ENCODE data around the gene NSMCE3.
"Not testable (repeated sequence)": the region's sequence is repeated elsewhere in the genome, so short reads cannot be mapped to it uniquely, and the experiment has no call there.

The NSMCE3 gene

GRCh38 chr15:29241207-29241606 is 28.4 kb downstream of the NSMCE3 start:
- H3K9ac ChIP-seq (ENCODE audit: low read length), result no peak overlapping the region
- no peaks in the 10 kb centered on the region for H3K4me1 ChIP-seq (ENCODE audit: insufficient read depth, low read length)
- H3K27me3 ChIP-seq (ENCODE audit: control insufficient read depth in 1 of 2, insufficient read depth in 2 of 2, low read length in 2 of 2), result no peaks in the 10 kb centered on the region

GRCh38 chr15:29239395-29239794 is 30.2 kb downstream of the NSMCE3 start:
- no peaks in the 10 kb centered on the region for H3K9me3 ChIP-seq (ENCODE audit: low read length)
- H3K4me1 ChIP-seq (ENCODE audit: insufficient read depth, low read length), result no peaks in the 10 kb centered on the region
- H3K27ac ChIP-seq (ENCODE audit: low read depth, low read length), result no peak overlapping the region
- H3K4me3 ChIP-seq (ENCODE audit: low read depth in 1 of 2, low read length in 2 of 2), result no peak overlapping the region
- H3K36me3 ChIP-seq (ENCODE audit: insufficient read depth, low read length), result no peaks in the 10 kb centered on the region
- H3K9ac ChIP-seq (ENCODE audit: low read length), result no peak overlapping the region
- no peaks in the 10 kb centered on the region for H3K27me3 ChIP-seq (ENCODE audit: control insufficient read depth in 1 of 2, insufficient read depth in 2 of 2, low read length in 2 of 2)

More at GRCh38 chr15:29241207-29241606, 28.4 kb downstream of the NSMCE3 start:
- Histone ChIP-seq H3K9me3 (ENCODE audit: low read length) (no peaks in the 10 kb centered on the region), H3K4me3 (ENCODE audit: low read depth in 1 of 2, low read length in 2 of 2) (no peak overlapping the region), H3K27ac (ENCODE audit: low read depth, low read length) (no peak overlapping the region), H3K36me3 (ENCODE audit: insufficient read depth, low read length) (no peaks in the 10 kb centered on the region)

GRCh38 chr15:29233566-29233965 is 36.1 kb downstream of the NSMCE3 start:
- Histone ChIP-seq H3K4me1 (ENCODE audit: insufficient read depth, low read length) (no peaks in the 10 kb centered on the region), H3K9me3 (ENCODE audit: low read length) (no peaks in the 10 kb centered on the region), H3K36me3 (ENCODE audit: insufficient read depth, low read length) (no peaks in the 10 kb centered on the region), H3K27ac (ENCODE audit: low read depth, low read length) (no peak overlapping the region), H3K4me3 (ENCODE audit: low read depth in 1 of 2, low read length in 2 of 2) (no peak overlapping the region), H3K27me3 (ENCODE audit: control insufficient read depth in 1 of 2, insufficient read depth in 2 of 2, low read length in 2 of 2) (no peaks in the 10 kb centered on the region), H3K9ac (ENCODE audit: low read length) (no peak overlapping the region)

DNA sequence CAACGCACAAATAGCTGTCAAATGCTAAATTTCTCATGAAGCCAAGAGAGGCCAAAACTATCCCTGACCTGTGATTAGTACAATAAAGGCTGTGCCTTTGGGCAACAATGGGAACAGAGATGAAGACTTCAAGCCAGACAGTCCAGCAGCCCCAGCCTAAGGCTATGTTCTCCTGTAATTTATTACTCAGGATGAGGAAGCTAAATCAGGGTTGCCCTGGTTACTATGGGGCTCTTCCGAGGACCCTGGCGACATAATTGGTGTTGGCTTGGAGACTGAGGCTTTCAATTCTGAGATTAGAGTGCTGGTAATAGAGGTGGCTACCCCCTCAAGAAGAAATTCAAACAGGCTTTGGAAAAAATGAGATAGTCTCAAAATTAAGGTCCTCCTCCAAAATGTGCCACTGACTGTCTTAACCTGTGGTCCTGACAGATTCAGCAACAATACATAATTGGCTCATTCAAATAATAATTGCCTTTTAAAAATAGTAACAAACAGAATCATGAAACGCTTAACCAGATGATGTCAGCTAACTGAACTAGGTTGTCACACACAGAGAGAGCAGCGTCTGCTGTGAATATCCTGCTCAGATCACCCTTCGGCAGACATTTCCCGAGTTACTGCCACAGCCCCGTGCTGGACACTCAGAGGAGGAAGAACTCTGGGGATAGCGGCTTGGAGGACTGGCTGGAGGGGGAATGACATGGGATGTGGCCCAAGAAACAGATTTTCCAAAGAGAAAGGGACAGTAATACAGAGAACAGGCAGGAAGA is 43.0 kb downstream of the NSMCE3 start:
- no peaks in the 10 kb centered on the region for H3K36me3 ChIP-seq (ENCODE audit: insufficient read depth, low read length)
- no peaks in the 10 kb centered on the region for H3K27me3 ChIP-seq (ENCODE audit: control insufficient read depth in 1 of 2, insufficient read depth in 2 of 2, low read length in 2 of 2)
- H3K4me1 ChIP-seq (ENCODE audit: insufficient read depth, low read length), result no peaks in the 10 kb centered on the region
- H3K4me3 ChIP-seq (ENCODE audit: low read depth in 1 of 2, low read length in 2 of 2), result no peak overlapping the region
- no peak overlapping the region for H3K9ac ChIP-seq (ENCODE audit: low read length)
- H3K9me3 ChIP-seq (ENCODE audit: low read length), result no peaks in the 10 kb centered on the region
- no peak overlapping the region for H3K27ac ChIP-seq (ENCODE audit: low read depth, low read length)

DNA sequence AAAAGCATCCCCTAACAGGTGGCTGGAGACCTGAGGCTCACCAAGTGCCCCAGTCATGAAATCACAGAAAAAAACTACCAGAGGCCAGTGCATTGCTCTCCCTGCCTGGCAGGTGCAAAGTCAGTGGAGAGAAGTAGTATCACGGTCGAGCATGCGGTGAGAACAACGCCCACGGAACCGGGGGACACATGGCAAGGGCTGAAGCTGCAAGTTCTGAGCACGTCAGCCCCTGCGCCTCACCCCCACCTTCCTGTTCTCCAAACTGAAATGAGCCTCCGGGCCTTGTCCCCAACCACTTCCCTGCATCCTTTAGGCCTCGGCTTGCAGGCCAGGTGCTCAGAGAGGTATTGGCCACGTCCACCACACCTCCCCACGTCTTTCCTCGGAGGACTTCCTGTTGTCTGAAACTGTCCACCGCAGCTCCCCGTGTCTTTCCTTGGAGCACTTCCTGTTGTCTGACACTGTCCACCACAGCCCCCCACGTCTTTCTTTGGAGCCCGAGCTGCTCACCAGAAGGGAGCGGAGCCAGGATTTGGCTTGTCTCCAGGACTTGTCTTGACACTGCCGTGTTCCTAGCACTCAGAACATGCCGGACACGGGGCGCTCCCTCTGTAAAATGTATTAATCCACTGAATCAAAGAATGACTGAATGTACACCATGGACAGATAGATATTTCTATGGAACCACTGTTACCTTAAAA is 43.9 kb downstream of the NSMCE3 start:
- no peak overlapping the region for H3K27ac ChIP-seq (ENCODE audit: low read depth, low read length)
- H3K9ac ChIP-seq (ENCODE audit: low read length), result no peak overlapping the region
- H3K4me1 ChIP-seq (ENCODE audit: insufficient read depth, low read length), result no peaks in the 10 kb centered on the region
- no peaks in the 10 kb centered on the region for H3K27me3 ChIP-seq (ENCODE audit: control insufficient read depth in 1 of 2, insufficient read depth in 2 of 2, low read length in 2 of 2)
- H3K9me3 ChIP-seq (ENCODE audit: low read length), result no peaks in the 10 kb centered on the region
- H3K36me3 ChIP-seq (ENCODE audit: insufficient read depth, low read length), result no peaks in the 10 kb centered on the region
- H3K4me3 ChIP-seq (ENCODE audit: low read depth in 1 of 2, low read length in 2 of 2), result no peak overlapping the region

GRCh38 chr15:29224987-29225363 is 44.6 kb downstream of the NSMCE3 start:
- not testable (repeated sequence) for H3K4me1 ChIP-seq (ENCODE audit: insufficient read depth, low read length); H3K4me3 ChIP-seq (ENCODE audit: low read depth in 1 of 2, low read length in 2 of 2); H3K9ac ChIP-seq (ENCODE audit: low read length); H3K36me3 ChIP-seq (ENCODE audit: insufficient read depth, low read length); H3K27me3 ChIP-seq (ENCODE audit: control insufficient read depth in 1 of 2, insufficient read depth in 2 of 2, low read length in 2 of 2); H3K9me3 ChIP-seq (ENCODE audit: low read length); H3K27ac ChIP-seq (ENCODE audit: low read depth, low read length)

- H3K4me1 ChIP-seq (ENCODE audit: insufficient read depth, low read length); H3K9me3 ChIP-seq (ENCODE audit: low read length); H3K27me3 ChIP-seq (ENCODE audit: control insufficient read depth in 1 of 2, insufficient read depth in 2 of 2, low read length in 2 of 2); H3K4me3 ChIP-seq (ENCODE audit: low read depth in 1 of 2, low read length in 2 of 2); H3K27ac ChIP-seq (ENCODE audit: low read depth, low read length); H3K9ac ChIP-seq (ENCODE audit: low read length); H3K36me3 ChIP-seq (ENCODE audit: insufficient read depth, low read length): not testable (repeated sequence)
Observed at GRCh38 chr15:29224235-29224986, 45.2 kb downstream of the NSMCE3 start.

DNA sequence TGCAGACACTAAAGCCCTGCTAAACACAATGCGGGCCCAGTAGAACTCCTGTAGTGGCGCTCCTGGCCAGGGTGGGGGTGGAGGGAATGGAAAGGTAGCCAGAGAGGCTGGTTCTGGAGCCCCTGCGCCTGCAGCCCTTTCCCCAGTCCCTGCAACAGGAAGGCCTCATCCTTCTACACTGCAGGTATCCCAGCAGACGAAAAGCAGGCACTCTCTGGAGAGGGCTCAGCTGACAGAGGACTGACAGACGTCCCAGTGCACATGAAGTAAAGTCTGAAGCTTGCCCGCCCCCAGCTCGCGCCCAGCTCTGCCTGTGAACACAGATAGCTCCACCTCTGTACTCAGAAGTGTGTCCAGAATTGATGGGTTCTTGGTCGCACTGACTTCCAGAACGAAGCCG is 46.0 kb downstream of the NSMCE3 start:
- Histone ChIP-seq H3K4me3 (ENCODE audit: low read depth in 1 of 2, low read length in 2 of 2) (no peak overlapping the region), H3K9ac (ENCODE audit: low read length) (no peak overlapping the region), H3K9me3 (ENCODE audit: low read length) (no peaks in the 10 kb centered on the region), H3K27me3 (ENCODE audit: control insufficient read depth in 1 of 2, insufficient read depth in 2 of 2, low read length in 2 of 2) (no peaks in the 10 kb centered on the region), H3K4me1 (ENCODE audit: insufficient read depth, low read length) (no peaks in the 10 kb centered on the region), H3K27ac (ENCODE audit: low read depth, low read length) (no peak overlapping the region), H3K36me3 (ENCODE audit: insufficient read depth, low read length) (no peaks in the 10 kb centered on the region)

DNA sequence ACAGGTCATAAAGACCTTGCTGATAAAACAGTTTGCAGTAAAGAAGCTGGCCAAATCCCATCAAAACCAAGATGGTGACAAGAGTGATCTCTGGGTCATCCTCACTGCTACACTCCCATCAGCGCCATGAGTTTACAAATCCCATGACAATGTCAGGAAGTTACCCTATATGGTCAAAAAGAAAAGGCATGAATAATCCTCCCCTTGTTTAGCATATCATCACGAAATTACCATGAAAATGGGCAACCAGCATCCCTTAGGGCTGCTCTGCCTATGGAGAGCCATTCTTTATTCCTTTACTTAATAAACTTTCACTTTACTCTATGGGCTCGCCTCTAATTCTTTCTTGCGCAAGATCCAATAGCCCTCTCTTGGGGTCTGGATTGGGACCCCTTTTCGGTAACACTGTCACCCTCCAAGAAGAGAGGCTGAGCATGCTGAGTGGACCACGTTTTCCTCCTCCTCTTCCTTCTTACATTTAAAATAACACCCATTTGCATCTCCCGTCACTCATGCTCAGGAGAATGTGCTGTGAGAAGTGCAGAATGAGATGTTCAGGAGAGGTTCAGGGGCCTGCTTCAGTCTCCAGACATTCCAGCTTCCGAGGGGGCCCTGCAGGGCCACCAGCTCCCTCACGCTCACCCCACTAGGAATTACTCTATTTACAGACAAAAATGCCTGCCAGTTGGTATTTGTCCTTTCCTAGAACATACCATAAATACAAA is 47.3 kb downstream of the NSMCE3 start:
- H3K36me3 ChIP-seq (ENCODE audit: insufficient read depth, low read length), result no peaks in the 10 kb centered on the region
- no peak overlapping the region for H3K9ac ChIP-seq (ENCODE audit: low read length)
- H3K27me3 ChIP-seq (ENCODE audit: control insufficient read depth in 1 of 2, insufficient read depth in 2 of 2, low read length in 2 of 2), result no peaks in the 10 kb centered on the region
- no peak overlapping the region for H3K4me3 ChIP-seq (ENCODE audit: low read depth in 1 of 2, low read length in 2 of 2)
- no peak overlapping the region for H3K27ac ChIP-seq (ENCODE audit: low read depth, low read length)
- H3K4me1 ChIP-seq (ENCODE audit: insufficient read depth, low read length), result no peaks in the 10 kb centered on the region
- no peaks in the 10 kb centered on the region for H3K9me3 ChIP-seq (ENCODE audit: low read length)

DNA sequence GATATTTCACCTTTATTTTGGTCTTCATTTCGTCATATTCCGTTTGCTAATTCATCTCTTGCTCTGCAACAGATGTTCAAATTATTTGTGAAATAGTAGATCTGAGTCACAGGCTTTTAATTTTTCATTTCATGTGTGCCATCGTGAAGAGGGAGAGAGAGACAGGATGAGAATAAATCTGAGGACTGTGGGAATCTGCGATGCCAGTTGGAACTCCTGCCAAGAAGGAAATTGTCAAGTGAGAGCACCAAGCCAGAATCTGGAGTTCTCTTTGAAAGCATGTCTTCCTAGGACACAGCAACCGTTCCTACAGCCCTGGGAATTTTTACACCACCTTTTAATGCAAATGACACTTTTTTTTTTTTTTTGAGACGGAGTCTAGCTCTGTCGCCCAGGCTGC is 48.8 kb downstream of the NSMCE3 start:
- H3K9ac ChIP-seq (ENCODE audit: low read length), result no peak overlapping the region
- H3K4me3 ChIP-seq (ENCODE audit: low read depth in 1 of 2, low read length in 2 of 2), result no peak overlapping the region
- no peaks in the 10 kb centered on the region for H3K4me1 ChIP-seq (ENCODE audit: insufficient read depth, low read length)
- H3K27me3 ChIP-seq (ENCODE audit: control insufficient read depth in 1 of 2, insufficient read depth in 2 of 2, low read length in 2 of 2), result no peaks in the 10 kb centered on the region
- H3K36me3 ChIP-seq (ENCODE audit: insufficient read depth, low read length), result no peaks in the 10 kb centered on the region
- H3K27ac ChIP-seq (ENCODE audit: low read depth, low read length), result no peak overlapping the region
- H3K9me3 ChIP-seq (ENCODE audit: low read length), result no peaks in the 10 kb centered on the region

- Histone ChIP-seq H3K9me3 (ENCODE audit: low read length) (no peaks in the 10 kb centered on the region), H3K4me3 (ENCODE audit: low read depth in 1 of 2, low read length in 2 of 2) (no peak overlapping the region), H3K4me1 (ENCODE audit: insufficient read depth, low read length) (no peaks in the 10 kb centered on the region), H3K36me3 (ENCODE audit: insufficient read depth, low read length) (no peaks in the 10 kb centered on the region), H3K27me3 (ENCODE audit: control insufficient read depth in 1 of 2, insufficient read depth in 2 of 2, low read length in 2 of 2) (no peaks in the 10 kb centered on the region), H3K9ac (ENCODE audit: low read length) (no peak overlapping the region), H3K27ac (ENCODE audit: low read depth, low read length) (no peak overlapping the region)
Observed at GRCh38 chr15:29216955-29217354, 52.7 kb downstream of the NSMCE3 start.

All from muscle layer of colon (tissue), 2 donors.